Activated CD4-positive, alpha-beta T cell treated with anti-CD3 and anti-CD28 coated beads, Interleukin-2, Interleukin-6, amounts not matched to agents 100 ng/mL and 50 ng/mL, durations not matched to agents 16 hours and 8 hours (primary cell): Measurements from ENCODE around the gene ABCB4.

ENCODE experiments used
- DNase-seq: peaks from one replicate; pipeline ENCODE4 v3.0.0-alpha.2; 2020

ABCB4 gene

DNA sequence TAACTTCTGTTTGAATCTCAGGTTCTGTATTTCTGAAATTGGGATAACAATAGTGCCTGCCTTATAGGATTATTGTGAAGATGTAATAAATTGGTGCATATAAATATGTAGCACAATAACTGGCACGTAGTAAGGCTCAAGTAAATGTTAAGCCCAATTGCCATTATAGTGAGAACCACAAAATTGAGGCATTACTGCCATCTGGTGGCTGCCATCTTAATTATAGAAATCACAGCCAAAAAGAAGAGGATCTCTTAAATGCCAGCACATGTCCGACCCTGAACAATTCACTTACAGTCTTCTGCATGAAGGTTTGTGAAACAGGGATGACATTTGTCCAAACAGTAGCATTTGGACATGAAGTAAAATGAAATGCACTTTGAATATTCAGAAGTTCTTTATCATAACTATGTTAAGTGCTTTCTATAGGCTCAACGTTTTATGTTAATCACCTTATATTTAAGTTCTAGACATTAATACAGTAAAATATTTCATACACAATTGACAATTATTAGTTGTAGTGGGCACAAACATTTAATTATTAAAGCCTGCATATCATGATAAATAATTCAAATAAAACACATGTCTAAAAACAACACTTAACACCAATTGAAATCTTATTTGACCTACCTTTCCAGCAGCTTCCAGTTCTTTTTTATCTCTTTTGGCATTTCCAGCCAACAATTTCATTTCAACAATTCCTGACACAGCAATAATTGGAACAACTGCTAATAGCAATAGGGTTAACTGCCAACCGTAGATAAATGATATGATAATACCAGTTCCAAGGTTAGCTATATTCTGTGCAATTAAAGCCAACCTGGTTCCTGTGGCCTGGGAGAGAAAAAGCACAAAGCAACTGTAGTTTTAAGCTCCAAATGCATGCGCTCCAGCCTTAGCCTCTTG lies 58.5 kb downstream of the ABCB4 start:
- DNase-seq = peak; percentile 78

DNA sequence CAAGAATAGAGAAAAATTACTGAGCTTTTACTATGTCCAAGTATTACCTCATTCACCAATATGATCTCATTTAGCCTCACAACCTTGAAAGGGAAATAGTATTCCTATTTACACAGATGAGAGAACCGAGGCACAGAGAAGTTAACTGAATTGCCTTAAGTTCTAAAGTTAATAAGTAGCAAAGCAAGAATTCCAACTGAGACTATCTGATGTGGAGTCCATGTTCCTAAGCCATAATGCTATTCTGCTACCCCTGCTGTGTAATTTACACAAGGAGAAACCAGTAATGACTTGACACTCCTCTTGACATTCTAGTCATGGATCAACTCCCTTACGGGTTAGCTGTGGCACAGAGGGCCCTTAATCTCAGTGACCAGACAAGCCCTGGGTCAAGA lies 60.7 kb downstream of the ABCB4 start:
- no peak for DNase-seq

DNA sequence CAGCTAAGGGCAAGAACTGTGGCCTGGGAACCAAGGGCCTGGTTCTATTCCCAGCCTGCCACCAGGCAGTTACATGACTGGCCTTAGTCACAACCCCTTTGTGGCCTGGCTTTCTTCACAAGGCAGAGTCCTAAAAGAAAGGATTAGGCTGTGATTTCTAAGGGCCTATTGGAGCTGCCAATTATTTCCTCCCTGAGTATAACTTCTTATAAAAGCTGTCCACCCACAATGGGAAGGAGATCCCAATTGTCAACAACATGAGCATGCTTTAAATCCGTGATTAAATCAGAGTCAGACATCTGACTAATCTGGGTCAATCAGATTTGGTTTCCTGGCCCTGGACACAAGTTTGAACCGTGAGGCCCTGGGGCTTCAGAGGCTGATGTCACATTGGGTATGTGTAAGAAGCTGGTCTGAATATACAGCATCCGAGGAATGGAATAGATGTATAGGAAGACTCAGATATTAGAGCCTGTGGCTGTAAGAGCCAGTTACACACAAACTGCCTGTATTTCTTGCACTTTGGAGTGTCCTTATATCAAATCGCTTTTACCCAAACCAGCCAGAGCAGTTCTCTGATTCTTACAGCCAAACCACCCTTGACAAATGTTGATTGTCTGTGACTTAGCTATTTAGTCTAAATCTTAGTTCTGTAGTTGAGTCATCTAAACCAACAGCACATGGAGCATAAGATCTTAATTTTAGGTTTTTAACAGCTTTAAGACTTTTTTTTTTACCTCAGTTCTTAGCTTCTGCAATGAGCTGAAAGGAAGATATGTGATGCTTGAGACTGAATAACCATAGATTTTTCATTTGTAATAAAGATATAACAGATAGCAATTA lies 61.3 kb downstream of the ABCB4 start:
- DNase-seq = no peak

DNA sequence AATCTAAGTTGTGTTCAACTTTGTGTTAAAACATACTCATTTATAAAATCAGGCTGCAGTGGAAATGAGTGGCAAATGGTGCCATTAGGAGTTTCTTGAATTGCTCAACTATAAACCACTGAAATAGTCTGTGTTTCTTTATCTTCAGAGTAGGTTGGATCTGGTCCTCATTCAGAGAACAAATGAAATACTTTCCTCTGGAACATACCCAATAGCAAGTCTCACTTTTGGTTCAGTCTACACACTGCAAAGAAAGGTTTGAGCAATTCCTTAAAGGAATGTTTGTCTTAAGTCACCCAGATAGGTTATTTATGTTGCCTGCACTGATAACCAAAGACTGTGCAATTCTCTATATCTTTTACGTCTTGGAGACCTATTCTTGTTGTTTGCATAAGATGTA lies 62.5 kb downstream of the ABCB4 start:
- DNase-seq = no peak

DNA sequence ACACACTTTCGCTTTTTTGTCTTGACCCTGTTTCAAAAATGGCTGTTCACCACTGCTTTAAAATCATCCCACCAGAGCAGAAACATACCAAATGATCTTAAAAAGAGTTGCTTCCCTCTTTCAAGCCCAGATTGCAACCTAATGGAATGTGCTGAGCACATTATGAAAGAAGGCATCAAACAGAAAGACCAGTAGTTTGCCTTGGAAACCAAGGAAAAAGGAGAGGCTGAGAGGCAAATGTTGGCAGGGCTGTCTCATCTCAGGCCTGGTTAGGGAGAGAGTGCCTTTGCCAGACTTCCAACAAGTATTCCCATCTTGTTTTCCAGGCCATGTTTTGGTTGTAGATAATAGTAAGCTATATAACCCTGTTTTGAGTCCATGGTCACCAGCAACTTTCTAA lies 64.3 kb downstream of the ABCB4 start:
- DNase-seq = no peak

DNA sequence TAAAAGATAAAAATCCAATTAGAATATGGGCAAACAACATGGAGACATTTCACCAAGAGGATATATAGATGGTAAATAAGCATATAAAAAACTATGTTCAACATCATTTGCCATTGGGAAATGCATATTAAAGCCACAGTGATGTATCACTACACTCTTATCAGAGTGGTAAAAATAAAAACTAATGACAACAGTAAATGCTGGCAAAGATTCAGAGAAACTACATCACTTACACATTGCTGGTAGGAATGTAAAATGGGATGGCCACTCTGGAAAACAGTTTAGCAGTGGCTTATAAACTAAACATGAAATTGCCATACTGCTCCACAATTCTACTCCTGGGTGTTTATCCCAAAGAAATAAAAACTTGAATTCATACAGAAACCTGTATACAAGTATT lies 70.8 kb downstream of the ABCB4 start:
- no peak for DNase-seq

DNA sequence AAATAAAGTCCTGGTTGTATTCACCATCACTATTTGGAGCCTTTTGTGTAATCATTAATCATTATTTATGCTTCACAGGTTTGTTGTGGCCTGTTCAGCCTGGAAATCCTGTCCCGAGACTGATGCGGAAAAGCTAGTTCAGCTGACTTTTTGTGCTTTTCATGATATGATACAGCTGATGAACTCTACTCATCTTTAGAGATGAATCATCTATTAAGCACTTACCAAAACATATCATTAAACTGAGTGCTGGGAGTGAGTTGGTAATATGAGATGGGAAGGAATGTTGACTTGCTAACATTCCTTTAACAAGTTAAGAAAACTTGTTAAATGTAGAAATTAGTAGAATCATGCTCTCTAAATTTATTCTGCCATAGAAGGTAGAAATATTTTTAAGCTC lies 77.0 kb downstream of the ABCB4 start:
- no peak for DNase-seq

DNA sequence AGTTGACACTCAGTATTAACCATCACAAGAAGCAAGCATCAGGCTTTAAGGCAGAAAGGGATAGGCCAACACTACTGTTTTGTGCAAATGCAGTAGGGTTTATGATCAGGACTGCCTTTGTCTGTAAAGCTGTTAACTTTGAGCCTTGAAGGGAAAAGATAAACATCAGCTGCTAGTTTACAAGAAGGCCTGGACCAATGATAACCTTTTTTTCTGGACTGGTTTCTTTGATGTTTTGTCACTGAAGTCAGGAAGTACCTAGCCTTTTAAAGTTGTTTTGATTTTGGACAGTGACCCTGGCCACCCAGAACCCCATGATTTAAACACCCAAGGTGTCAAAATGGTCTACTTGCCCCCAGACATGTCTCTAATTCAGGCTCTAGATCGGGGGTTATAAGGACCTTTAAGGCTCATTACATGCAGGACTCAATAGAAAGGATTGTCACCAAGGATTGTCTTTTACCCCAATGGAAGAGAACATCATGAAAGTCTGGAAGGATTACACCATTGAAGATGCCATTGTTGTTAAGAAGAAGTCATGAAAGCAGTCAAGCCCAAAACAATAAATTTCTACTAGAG lies 79.9 kb downstream of the ABCB4 start:
- no peak for DNase-seq

DNA sequence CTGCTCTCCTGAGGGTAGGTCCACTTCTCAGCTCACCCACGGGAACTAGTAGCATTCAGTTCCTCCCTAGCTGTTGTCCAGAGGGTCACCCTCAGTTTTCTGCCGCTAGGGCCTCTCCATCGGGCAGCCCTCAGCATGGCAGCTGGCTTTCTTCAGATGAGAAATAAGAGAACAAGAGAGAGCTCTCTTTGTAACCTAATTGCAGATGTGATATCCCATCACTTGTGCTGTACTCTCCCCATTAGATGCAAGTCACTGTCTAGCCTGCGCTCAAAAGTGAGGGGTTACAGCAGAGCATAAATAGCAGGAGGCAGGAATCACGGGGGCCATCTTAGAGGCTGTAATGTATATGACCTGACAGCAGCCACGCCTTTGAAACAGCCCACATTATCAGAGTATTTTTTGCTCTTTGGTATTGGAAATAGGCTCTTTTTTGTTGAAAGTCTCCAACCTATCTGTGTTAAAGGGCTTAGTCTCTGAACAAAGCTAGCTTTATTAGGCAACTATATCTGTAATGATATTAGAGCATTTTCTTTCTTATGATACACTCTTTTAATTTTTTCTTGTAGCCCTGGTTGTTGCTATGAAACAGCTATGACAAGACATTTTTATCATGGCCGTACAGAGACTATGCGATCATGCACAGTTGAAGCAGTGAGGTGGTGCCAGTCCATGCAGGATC lies 84.3 kb downstream of the ABCB4 start:
- no peak for DNase-seq

DNA sequence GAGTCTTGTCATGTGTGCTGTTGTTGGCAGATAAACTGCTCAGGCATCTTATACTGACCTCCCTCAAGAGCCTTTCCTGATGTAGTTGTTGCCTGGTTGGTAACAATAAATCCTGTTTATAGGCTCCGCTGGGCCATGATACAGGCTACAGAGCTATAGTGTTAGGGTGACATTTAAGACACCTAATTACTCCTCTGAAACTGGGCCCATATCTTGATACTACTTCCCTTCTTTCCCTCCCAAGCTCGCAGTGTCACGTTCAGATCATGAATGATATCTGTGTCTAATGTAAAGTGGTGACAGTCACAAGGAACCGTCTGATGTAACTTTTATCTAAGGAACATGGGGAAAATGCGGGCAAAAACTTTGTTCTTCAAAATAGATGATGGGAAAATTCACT lies 94.6 kb downstream of the ABCB4 start:
- no peak for DNase-seq

DNA sequence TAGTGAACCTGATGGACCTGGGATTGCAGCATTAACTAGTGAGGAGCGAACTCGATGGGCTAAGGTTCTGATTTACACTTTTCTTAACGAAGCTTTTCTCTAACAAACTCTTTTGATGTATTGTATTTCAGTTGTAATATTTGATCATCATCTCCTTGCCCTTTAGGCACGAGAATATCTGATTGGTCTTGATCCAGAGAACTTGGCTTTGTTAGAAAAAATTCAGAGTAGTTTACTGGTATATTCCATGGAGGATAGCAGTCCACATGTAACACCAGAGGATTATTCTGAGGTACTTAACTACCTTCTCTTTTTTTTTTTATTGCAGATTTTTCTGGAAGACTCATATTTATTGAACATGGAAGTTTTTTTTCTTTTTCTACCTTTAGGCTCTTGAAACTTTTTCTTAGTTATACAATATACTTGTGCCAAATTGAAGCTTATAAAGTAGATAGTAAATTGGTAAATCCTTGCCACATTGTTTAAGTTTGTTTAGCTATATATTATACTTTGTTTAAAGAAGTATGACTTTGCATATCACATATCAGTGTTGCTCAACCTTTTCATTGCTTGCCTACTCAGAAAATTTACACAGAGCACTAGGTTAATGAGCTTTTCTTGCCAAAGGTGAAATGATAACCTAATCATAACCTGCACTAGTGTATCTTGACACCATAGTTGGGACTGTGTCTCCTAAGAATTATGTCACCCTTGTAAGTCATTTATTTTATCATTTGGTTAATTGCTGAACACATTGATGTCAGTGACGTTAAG lies 99.6 kb downstream of the ABCB4 start:
- no peak for DNase-seq

DNA sequence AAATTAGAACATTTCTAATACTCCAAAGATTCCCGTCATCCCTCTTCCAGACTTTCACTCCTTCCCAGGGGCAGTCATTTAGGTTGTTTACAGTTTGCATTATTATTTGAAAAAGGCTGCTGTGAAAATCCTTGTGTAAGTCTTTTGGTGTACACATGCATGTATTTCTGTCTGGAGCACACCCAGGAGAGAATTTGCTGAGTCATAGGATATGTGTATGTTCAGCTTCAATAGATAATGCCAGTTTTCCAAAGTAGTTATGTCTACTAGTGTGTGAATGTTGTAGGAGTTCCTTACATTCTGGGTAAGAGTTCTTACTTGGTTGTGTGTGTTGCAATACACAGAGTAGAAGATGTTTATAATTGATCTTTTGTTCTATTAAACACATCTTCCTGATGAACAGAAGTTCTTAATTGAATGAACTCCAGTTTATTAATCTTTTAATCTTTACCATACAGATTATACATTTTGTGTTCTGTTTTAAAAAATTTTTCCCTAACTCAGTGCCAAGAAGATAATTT lies 104.8 kb downstream of the ABCB4 start:
- DNase-seq = no peak

DNA sequence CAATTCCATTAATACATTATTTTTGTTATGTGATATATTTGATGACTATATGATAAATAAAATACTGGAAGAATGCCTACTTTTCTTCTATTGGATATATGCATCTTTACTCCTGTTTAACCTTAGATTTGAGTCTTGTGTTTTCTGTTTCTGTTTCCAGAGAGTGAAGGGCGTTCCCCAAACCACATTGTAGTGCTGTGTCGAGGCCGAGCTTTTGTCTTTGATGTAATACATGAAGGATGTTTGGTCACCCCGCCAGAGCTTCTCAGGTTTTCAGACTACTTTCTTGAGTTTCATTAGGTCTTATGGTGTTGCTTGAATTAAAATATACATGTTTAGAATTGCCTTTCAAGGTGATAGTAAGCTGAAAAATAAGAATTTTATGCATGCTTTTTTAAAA lies 106.3 kb downstream of the ABCB4 start:
- peak; percentile 18 for DNase-seq

DNA sequence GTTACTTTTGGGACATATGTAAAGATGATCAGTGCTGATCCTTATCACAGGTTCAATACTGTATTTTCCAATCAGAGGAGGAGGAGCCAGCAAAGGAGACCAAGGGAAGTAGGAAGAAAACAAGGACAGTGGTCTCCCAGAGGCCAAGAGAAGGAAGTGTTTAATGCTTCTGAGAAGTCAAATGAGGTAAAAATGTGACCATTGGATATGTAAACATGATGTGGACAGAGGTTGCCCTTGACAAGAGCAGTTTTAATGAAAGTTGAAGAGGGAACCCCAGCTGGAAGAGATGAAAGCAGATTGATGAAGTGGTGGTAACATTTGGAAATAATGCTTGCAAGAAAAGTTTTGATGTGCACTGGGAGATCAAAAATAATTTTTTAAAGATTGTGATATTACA lies 111.2 kb downstream of the ABCB4 start:
- DNase-seq = no peak

DNA sequence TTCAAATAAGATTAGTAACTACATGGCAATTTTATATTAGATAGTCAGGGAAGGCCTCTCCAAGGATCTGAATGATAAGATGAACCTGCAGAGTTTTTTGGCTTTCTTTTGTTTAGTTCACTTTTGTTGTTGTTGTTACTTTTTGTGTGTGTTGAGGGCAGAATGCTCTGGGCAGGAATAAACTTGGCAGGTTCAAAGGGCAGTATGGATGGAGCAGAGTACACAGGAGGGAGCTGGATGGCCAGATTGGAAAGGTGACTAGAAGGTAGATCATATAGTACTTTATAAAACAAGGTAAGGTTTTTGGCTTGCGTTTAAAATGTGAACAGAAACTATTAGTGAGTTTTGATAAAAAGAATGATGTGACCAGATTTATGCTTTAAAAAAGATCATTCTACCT lies 112.1 kb downstream of the ABCB4 start:
- no peak for DNase-seq

DNA sequence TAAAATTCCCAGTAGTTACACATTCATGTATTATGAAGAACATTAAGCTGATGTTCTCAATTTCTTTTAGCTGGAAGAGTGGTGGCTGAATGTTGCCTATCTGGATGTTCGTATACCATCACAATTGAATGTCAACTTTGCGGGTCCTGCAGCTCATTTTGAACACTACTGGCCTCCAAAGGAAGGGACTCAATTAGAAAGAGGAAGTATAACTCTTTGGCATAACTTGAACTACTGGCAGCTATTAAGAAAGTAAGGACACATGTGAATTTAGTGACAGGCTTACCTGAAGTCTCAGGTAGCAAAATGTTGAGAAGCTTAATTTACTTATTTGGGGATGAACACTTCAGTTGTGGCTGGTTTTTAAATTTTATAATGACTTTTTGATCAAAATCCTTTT lies 114.2 kb downstream of the ABCB4 start:
- no peak for DNase-seq

DNA sequence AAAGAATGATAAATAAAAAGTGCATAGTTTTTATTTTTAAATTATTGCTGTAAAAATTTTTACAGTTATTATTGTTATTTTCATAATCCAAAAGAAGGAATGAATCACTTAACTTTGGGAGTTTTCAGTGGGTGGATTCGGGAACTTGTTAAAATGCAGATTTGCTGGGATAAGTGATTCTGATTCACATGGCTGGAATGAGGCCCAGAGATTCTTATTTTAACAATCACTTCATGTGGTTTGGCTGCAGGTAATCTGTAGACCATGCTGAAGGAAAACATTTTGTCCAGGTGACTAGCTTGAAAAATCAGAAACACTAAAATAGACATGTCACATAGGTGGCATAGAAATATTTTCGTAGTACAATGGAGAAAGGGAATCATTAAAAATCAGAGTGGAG lies 116.1 kb downstream of the ABCB4 start:
- DNase-seq = no peak

DNA sequence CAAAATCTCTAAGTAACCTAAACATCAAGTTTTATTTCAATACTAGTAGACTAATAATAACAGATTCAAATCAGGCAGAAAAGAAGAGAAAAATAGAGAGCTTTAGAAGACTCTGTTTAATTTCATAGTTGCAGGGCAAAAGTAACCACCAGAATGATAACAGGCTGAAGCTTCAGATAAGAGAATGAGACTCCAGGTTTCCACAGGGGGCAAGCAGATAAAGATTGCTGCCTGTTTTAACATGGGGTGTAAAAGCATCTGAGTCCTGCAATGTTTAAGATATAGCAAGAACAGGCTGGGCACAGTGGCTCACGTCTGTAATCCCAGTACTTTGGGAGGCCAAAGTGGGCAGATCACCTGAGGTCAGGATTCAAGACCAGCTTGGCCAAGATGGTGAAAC lies 119.0 kb downstream of the ABCB4 start:
- DNase-seq = no peak

DNA sequence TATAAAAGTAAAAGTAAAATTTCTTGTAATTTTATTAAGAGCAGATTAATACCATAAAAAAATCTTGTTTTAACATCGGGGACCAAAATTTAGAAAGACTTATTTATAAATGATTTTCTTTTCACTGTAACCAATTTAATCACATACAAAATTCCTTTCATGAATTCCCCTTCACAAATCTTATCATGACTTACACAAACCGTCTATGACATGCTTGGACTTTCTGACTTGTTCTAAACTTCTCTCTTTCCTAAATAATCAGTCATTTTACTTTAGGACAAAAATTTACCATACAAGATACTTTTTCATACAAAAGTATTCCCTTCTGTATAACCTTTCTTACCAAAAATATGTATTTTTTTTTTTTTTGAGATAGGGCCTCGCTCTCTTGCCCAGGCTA lies 120.7 kb downstream of the ABCB4 start:
- no peak for DNase-seq
